HG03060 (cell line): ENCODE results near the gene MOSPD3.
"Not testable (repeated sequence)": the region's sequence is repeated elsewhere in the genome, so short reads cannot be mapped to it uniquely, and the experiment has no call there.

Experiments
- ATAC-seq: cut with Tn5 transposase; IDR thresholded peaks from one replicate; pipeline ENCODE4 v1.9.1; 2021; ENCODE audit warnings: low read depth, moderate number of reproducible peaks; ENCODE audit not compliant: unreplicated experiment

Gene MOSPD3

DNA sequence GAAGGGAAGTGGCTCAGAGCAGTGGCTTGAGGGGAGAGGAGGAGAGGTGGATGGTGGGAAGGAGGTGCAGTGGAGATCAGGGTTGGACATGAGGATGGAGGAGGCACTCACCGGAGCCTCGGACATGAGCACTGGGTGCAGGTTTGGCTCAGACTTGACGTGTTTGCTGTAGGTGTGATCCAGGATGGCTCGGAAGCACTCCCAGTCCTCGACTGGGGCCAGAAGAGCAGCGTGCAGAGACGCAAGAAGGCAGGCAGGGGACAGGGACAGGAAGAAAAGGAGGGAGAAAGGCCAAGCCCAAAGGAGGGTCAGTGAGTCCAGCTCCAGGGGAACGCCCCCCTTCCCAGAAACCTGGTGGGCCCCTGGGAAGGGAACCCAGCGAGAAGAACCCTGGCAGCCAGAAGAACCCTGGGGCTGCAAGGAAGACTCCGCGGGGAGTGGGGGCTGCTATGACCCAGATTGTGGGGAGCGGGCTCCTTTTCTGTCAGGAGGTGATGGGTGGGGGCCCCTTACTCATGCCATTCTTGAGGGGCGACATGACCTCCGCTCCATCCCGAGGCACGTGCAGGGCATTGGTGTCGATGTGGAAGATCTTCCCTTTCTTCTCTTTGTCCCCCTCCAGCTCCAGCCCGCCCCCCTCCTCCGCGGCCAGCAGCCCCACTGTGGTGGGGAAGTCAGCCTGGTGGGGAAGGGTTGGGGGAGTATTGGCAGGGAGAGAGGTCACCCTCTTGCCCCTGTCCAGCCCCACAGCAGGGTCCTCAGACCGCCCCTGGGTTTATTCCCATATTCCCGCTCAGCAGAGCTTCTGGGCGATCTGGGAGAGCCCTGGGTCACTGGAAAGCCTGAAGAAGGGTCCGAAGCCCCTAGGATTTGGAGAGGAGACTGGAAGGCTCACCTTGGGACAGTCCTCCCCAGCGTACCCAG, 42.8 kb downstream of the MOSPD3 start:
- no peak for ATAC-seq

DNA sequence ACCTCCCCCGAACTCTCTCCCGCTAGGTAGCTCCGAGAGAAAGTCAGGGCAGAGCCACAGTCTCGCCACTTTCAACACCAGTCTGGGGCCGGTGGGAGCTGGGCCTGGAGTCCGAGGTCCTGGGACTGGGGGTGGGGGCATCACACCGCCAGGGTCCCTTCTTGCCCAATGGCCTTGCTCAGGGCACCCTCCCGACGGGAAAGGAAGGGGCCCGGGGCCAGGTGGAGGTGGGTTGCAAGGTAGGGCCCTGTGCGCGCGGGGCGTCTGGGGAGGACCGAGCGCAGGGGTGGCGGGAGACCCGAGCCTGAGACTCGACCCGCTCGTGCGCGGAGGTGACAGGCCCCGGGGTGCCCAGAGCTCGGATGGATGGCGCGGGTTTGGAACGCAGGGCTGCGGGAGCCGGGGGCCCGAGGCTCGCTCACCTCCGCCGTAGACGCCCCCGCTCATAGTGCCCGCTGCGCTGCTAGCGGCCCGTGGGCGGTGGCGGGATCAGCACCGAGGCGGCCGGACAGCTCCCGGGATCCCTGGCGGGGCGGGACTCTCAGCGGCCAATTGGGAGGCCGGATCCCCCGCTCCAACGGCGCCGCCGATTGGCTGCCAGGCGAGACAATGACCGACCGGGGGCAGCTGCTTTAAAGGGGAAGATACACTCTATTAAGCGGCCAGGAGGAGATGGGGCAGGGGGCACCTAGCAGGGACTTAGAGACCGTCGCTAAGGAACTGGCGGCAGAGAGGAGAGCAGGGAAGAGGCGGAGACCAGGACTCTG, 43.8 kb downstream of the MOSPD3 start, which contains the start of gene ACTL6B:
Gene ACTL6B (minus strand): TSS at position 541 of the 767 bp plus-strand sequence. CDS start 94 bp downstream, at position 447.
- ATAC-seq: no peak

DNA sequence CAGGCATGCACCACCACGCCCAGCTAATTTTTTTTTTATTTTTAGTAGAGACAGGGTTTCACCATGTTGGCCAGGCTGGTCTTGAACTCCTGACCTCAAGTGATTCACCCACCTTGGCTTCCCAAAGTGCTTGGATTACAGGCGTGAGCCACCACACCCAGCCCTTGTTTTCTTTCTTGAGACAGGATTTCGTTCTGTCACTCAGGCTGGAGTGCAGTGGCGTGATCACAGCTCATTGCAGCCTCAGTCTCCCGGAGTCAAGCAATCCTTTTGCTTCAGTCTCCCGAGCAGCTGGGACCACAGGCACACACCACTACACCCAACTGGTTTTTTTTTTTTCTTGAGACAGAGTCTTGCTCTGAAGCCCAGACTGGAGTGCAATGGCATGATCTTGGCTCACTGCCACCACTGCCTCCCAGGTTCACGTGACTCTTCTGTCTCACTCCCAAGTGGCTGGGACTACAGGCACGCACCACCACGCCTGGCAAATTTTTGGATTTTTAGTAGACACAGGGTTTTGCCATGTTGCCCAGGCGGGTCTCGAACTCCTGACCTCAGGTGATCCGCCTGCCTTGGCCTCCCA, 49.9 kb downstream of the MOSPD3 start:
- not testable (repeated sequence) for ATAC-seq
